ENCODE results near the gene KCNIP4.

The KCNIP4 gene

DNA sequence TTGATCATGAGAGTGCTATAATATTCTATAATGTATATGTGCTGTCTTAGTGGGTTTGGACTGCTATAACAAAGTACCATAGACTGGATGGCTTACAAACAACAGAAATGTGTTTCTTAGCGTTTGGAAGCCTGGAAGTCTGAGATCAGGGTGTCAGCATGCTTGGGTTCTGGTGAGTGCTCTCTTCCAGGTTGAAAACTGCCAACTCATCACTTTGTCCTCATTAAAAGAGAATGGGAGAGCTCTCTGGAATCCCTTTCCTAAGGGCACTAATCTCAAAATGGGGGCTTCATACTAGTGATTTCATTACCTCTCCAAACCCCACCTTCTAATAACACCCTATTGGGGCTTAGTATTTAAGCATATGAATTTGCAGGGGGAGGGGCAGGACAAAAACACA is 33.5 kb upstream of the KCNIP4 start:
- no peak for DNase-seq (ENCODE audit: low read depth, low spot score)
- TF ChIP-seq, protein P1, sequence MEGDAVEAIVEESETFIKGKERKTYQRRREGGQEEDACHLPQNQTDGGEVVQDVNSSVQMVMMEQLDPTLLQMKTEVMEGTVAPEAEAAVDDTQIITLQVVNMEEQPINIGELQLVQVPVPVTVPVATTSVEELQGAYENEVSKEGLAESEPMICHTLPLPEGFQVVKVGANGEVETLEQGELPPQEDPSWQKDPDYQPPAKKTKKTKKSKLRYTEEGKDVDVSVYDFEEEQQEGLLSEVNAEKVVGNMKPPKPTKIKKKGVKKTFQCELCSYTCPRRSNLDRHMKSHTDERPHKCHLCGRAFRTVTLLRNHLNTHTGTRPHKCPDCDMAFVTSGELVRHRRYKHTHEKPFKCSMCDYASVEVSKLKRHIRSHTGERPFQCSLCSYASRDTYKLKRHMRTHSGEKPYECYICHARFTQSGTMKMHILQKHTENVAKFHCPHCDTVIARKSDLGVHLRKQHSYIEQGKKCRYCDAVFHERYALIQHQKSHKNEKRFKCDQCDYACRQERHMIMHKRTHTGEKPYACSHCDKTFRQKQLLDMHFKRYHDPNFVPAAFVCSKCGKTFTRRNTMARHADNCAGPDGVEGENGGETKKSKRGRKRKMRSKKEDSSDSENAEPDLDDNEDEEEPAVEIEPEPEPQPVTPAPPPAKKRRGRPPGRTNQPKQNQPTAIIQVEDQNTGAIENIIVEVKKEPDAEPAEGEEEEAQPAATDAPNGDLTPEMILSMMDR (IDR thresholded peaks at IDR 0.05; ENCODE audit: insufficient read depth, low read length, missing control alignments) = no peak
- H3K4me3 ChIP-seq (ENCODE audit: low read depth, low read length) = no peak overlapping the region
- ChIA-PET CTCF (no interaction called here), POLR2A (no interaction called here)

DNA sequence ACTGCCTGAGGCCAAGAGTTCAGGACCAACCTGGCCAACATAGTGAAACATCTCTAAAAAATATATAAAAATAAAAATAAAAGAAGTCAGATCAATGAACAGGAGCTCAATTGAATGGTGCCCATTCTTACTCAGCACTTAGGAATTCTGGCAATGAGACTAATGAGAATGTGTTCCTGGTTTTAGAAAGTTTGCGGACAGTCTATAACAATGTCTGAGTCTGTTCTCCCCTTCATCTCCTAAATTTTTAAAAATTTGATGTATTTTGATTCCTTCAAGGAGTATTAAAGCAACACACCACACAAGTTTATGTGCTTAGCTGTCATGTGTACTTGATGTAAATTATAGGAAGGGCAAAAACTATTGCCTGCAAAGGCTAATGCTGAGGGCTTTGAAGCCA is 30.6 kb upstream of the KCNIP4 start:
- DNase-seq (ENCODE audit: low read depth, low spot score) = no peak
- POLR2A ChIA-PET = no interaction called here
- TF ChIP-seq, protein P1 (IDR thresholded peaks at IDR 0.05; ENCODE audit: insufficient read depth, low read length, missing control alignments) = no peak
- CTCF ChIA-PET = no interaction called here
- H3K4me3 ChIP-seq (ENCODE audit: low read depth, low read length) = no peak overlapping the region

DNA sequence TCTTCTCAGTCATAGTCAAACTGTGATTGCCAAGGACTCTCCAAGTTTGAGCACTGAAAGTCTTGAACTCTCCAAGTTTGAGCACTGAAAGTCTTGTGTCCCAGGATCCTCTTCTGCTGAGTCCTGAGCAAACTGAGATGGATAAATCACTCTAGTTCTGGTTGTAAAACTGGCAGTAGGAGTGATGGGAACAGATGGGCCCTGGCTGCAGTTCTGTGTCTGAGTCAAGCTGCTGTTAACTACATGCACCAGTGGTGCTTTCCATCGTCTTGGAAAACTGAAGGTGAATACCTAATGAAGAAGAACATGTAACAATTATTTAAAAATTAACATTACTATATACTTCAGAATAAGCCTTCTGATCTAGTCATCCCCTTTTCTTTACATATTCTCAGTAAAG is 27.6 kb upstream of the KCNIP4 start:
- CTCF ChIA-PET = no interaction called here
- DNase-seq (ENCODE audit: low read depth, low spot score) = no peak
- TF ChIP-seq, protein P1 (IDR thresholded peaks at IDR 0.05; ENCODE audit: insufficient read depth, low read length, missing control alignments) = no peak
- H3K4me3 ChIP-seq (ENCODE audit: low read depth, low read length) = no peak overlapping the region
- POLR2A ChIA-PET = no interaction called here

DNA sequence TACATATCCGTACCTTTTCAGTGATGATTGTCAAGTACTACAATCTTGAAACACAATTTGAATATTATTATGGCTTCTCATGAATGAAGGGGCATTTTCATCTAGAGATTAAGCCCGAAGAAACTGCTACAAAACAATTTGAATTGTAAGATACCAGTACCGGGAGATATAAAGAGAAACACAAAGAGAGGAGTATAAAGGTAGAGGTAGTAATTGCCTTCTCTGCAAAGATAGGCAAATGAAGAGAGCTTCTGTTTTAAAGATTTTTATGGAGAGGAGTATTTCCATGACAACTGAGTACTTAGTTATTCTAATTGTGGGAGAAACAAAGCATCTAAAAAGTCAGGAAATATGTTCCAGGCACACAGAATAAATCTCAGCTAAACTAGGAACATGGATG is 25.3 kb upstream of the KCNIP4 start:
- CTCF ChIA-PET = no interaction called here
- POLR2A ChIA-PET = no interaction called here
- DNase-seq (ENCODE audit: low read depth, low spot score) = no peak
- TF ChIP-seq, protein P1 (IDR thresholded peaks at IDR 0.05; ENCODE audit: insufficient read depth, low read length, missing control alignments) = no peak
- no peak overlapping the region for H3K4me3 ChIP-seq (ENCODE audit: low read depth, low read length)

DNA sequence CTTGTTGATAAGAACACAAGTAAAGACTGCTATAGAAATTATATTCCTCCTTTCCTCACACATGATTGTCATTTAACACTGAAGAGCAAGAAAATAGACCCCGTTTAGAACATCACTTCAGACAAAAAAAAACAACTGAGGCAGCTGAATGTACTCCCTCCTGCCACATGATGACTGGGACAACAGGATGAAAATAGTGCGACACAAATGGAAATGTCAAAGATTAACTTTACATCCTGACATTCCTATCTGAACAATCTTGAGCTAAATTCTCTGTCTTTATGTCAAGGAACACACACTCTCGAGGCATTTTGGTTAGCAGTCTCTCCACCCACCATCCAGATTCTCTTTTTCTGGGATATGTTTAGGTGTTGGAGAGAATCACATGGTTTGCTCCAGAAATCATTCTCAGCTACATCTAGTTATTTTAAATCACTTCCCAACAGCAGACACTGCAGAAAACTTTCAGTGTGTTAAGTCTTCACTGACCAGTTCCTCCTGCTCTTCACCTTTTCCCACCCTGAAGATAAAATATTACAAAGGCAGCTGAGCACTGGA is 16.3 kb upstream of the KCNIP4 start:
- TF ChIP-seq, protein P1 (IDR thresholded peaks at IDR 0.05; ENCODE audit: insufficient read depth, low read length, missing control alignments) = no peak
- ChIA-PET POLR2A (no interaction called here), CTCF (no interaction called here)
- DNase-seq (ENCODE audit: low read depth, low spot score) = no peak
- H3K4me3 ChIP-seq (ENCODE audit: low read depth, low read length) = no peak overlapping the region

DNA sequence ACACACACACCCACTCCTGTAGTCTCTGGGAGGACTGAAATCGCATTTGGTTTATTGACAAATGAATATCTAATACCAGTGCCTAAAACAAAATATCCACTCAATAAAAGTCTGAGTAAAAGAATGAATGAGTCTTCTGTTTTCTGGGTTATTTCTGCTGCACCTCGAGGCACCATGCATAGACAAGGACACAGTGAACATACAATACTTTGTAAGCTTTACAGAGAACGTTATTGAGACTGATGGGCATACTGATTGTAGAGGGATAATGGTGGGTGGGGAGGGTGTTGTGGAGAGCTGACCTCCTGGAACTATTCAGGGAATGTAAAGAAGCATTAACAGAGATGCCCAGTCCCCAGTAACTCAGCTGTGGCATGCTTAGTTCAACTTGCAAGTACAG is 14.1 kb upstream of the KCNIP4 start:
- no peak overlapping the region for H3K4me3 ChIP-seq (ENCODE audit: low read depth, low read length)
- CTCF ChIA-PET = no interaction called here
- TF ChIP-seq, protein P1 (IDR thresholded peaks at IDR 0.05; ENCODE audit: insufficient read depth, low read length, missing control alignments) = no peak
- POLR2A ChIA-PET = no interaction called here
- no peak for DNase-seq (ENCODE audit: low read depth, low spot score)
